GM19328 (cell line): Measurements from ENCODE around the gene TMPRSS3.

ENCODE experiments used
- ATAC-seq: cut with Tn5 transposase; IDR thresholded peaks from one replicate; pipeline ENCODE4 v1.9.1; 2021; ENCODE audit warnings: mild to moderate bottlenecking, moderate library complexity; ENCODE audit not compliant: unreplicated experiment

The TMPRSS3 gene

DNA sequence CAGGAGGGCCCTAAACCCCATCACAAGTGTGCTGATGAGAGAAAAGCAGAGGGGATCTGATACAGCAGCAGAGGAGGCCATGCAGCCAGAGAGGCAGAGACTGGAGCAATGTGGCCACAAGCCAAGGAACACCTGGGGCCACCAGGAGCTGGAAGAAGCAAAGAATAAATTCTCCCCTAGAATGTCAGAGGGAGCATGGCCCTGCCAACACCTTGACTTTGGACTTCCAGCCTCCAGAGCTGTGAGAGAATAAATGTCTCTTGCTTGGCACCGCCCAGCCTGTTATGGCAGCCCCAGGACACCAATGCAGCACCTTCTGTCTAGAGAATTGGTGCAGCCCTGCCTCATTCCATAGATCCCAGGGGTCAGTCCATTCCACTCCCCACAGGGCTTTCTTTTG, 33.2 kb upstream of the TMPRSS3 start:
- no peak for ATAC-seq

DNA sequence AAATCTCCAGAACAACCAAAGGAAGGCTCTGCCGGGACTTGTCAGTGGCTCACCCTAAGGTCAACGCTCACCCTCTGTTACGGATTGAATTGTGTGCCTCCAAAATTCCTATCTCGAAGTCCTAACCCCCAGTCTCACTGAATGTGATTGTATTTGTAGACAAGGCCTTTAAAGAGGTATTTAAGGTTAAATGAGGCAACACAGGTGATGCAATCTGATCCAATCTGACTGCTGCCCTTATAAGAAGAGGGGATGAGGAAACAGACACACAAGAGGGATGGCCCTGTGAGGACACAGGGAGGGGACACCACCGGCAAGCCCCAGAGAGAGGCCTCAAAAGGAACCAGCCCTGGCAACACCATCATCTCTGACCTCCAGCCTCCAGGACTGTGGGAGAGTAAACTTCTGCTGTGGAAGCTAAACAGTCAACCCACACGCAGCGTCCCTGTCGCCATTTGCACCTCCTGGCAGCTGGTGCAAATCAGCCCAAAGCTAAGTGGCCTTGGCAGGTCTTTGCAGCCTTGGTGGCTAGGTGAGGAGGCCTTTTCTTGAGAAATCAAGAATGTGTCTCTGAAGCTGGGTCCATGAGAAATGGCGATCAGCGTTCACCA, 32.1 kb upstream of the TMPRSS3 start:
- no peak for ATAC-seq

DNA sequence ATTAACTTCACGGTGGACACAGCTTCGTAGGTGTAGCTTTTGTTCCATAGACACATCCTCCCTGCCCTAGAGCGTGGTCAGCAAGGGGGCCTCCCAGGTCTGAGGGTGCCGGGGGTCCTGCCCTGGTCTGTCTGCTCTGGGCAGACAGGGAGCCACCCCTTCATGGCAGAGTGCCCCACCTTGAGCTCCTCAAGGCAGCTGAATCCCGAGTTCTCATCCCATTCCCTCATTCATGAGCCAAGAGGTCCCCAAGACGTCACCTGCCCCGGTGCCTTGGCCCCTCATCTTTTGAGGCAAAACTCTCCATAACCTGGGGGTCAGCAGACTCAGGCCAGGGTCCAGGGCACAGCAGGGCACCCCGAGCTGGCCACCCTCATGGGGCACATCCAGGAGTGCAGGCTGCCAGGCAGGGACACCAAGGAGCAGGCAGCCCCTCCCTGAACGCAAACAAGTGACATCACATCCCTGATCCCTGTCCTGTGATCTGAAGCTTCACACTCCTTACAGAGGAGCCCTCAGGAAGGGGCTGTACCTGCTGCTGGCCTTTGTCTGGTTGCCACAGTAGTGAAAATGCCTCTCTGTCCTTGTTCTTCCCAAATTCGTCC, 31.1 kb upstream of the TMPRSS3 start:
- no peak for ATAC-seq

DNA sequence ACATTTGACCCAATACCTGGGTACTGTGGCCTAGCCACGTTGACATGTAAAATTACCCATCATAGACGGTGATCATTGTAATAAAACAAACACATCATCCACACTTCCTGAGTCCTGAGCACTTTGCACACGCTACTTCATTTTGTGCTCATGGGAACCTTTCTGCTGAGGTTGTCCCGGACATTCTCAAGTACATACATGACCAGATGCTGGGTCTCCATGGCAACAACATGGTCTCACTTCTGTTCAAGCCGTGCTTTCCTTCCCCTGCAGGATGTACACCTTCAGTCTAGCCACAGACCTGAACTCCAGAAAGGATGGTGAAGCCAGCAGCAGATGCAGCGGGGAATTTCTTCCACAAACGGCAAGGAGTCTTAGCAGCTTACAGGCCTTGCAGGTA, 30.6 kb upstream of the TMPRSS3 start:
- ATAC-seq = no peak

DNA sequence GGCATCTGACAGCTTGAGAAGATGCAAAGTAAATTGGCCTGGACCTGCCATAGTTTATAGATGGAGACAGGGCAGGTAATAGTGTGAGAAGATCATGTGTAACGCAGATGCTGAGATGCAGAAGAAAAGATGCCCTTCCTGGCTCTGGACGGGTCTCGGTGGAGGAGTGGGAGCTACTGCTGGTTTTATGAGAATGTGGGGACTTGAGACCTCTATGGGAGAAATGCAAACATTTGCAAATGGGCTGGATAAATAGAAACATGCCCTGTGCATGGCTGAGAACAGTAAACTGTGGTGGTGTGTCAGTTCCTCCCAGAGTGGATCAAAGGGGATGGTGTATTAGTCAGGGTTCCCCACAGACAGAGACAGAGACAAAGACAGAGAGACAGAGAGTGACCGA, 29.7 kb upstream of the TMPRSS3 start:
- ATAC-seq = no peak

DNA sequence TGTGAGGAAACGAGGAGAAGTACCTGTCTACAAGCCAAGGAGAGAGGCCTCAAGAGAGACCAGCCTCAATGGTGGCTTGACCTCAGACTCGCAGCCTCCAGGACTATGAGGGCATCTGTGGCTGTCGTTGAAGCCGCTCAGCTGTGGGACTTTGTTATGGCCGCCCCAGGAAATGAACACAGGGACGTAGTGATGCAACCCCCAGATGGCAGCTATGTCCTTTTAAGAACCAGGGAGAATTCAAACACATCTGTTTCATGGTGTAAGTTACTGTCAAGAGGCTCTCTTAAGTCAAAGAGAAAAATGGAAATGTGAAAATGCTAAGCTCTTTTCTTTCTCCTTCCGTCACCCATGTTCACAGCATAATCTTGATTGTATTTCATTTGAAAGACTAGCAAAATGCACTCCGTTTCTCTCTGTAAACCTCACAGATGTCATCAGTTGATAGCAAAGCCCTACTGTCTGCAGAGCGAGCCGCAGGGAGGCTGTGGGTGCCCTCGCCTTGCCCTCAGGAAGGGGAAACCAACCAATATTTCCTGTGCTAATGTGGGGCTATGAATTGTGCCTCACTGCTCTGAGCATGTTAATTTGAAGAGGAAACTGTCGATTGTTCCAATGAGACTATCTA, 29.2 kb upstream of the TMPRSS3 start:
- ATAC-seq = no peak

DNA sequence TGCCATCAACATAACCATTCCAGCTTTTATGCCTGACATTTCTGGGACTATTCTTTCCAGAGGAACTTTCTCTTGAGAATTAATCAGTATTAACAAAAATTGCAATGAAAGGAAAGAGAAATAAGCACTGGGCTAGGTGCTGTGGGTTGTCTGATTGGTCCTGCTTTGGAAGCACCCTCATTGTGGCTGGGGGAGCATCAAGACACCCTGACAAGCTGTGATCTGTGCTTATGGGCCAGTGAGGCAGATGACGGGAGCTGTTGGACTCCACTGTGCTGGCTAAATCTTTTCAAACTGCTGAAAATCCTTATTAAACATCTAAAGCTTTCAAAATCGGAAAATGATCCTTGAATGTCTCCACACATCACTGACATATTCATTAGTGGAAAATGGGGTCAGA, 27.8 kb upstream of the TMPRSS3 start:
- ATAC-seq = no peak

DNA sequence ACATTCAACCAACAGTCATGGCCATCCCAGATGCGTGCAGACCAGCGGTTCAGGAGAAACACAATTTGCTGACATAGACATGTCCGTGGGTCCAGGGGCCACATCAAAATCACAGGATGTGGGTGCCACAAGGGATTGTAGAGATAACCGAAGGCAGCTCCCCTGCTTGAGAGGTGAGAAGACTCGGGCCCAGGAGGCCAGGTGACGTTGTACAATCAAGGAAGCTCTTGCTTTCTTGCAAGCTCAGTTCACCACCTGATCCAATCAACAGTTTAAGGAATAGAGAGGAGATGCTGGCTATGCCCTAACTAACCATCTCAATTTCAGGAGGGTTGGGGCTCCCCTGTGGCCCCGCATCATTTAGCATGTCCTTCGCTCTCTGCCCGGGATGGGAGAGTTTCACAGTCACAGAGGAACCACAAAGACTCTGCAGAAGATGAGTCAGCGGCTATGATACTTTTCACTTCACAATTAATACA, 27.4 kb upstream of the TMPRSS3 start:
- no peak for ATAC-seq

DNA sequence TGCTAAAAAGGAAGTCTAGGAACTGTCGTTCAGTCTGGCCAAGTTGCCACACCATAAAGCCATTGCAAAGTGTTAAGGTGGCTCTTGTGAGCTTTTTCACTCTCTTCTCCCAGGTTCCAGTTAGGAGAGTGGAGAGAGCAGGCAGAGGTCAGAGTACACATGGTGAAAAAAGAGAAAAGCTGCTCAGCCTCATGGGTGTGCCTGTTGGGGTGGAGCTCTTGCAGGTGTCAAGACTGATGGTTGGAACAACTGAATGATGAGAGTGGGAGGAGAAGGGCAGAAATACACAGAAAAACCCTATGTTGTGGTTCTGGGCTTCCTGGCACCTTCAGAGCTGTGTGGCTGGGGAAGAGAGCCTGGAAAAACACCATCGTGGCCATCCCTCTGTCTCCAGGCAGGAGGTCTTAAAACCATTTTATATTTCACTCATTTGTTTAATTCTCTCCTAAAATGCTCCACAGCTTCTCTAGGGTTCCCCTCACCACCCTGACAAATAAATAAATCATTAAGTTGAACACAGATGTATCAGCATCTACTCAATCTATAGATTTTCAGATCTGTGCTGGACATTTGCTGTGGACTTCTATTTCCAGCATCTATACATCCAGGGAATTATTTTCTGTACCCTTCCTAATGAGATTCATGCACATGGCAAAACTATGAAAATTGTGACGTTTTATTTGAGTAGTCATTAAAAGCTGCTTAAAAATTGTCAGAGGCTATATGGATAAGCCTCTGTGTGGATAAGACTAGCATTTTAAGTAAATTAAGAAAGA, 25.4 kb upstream of the TMPRSS3 start:
- ATAC-seq = no peak

DNA sequence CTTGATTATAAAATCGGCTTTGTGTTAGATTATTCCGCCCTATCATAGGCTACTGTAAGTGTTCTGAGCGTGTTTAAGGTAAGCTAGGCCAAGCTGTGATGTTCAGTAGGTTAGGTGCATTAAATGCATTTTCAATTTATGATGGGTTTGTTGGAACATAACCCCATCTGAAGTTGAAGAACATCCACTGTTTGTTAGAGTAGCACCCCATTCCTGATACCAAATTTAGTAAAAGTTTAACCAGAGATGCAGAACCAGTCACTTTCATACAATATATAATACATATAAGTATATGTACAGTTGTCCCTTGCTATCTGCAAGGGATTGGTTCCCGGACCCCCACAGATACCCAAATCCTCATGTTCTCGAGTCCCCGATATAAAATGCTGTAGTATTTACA, 24.0 kb upstream of the TMPRSS3 start:
- ATAC-seq = no peak

DNA sequence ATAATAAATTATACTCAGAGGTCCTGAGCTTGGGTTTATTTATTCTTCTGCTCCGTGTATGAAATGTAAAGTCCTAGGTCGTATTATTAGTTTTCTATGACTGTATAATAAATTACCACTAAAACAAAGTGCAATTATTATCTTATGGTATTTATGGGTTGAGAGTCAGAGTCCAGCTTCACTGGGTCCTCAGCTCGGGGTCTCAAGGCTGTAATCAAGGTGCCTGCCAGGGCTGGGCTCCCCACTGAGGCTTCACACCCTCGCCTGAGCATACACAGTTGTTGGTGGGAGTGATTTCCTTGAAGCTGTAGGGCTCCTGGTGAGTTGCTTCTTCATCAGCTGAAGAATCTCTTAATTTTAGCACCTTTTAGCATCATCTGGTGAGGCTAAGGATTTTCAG, 23.0 kb upstream of the TMPRSS3 start:
- no peak for ATAC-seq

DNA sequence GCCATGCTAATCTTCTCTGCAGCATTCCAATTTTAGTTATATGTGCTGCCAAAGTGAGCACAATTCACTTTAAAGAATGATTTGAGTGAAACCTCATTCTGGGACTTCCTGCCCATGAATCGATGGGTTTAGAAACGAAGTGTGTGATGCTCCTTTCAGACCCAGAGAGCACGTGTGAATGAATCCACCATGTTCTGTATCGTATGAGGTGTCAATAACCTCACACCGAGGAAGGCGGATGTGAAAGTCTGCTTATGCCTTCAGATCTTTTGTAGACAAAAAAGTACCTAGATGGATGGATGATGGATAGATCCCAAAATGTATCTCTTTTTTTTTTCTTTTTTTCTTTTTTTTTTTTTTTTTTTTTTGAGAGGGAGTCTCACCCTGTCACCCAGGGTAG, 21.7 kb upstream of the TMPRSS3 start:
- ATAC-seq = no peak

DNA sequence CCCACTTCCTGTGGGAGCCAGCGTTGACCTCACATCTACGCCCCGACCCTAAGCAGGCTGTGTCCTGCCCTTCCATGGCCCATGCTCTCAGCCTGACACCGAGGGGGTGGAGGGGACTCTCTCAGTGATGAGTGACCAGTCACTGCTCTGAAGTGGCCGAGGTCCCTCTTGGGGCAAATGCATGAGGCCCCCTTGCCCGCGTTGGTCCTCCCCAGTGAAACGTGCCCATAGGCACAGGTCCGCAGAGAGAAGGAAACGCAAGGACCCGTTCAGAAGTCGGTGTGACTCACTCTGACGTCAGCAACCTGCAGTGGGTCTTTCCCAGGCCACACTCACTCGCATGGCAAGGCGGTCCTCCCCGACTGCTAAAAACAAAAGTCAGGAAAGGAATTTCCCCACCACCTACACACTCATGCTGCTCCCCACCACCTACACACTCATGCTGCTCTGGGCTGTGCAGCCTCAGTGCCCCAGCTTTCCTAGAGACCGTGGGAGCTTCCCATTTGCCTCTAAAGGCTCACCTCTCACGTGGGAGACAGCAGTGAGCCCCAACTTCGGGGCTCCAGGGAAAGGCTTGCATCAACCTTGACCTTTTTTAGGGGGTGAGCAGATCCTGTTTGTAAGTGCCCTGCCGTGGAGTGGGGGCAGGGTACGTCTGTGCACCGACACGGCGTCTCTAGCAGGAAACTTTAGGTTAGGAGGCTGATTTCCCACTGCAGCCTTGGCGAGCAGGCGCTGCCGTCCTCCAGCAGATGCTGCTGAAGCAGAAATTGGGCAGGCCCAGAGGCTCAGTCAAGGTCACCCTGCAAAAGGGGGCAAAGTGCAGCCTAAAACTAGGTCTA, 19.3 kb upstream of the TMPRSS3 start:
- peak; percentile 72 for ATAC-seq

DNA sequence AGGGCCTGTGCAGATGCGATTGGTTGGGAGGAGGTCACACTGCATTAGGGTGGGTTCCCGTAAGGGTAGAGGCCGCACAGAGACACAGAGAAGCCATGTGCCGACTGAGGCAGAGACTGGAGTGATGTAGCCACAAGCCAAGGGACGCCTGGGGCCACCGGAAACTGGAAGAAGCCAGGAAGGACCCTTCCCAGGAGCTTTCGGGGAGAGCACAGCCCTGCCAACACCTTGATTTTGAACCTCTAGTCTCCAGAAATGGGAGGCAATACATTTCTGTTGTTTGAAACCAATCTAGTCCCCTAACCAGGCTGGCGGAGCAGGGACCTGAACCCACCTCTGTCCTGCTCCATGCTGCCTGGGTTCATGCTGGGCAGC, 18.7 kb upstream of the TMPRSS3 start:
- ATAC-seq = no peak

DNA sequence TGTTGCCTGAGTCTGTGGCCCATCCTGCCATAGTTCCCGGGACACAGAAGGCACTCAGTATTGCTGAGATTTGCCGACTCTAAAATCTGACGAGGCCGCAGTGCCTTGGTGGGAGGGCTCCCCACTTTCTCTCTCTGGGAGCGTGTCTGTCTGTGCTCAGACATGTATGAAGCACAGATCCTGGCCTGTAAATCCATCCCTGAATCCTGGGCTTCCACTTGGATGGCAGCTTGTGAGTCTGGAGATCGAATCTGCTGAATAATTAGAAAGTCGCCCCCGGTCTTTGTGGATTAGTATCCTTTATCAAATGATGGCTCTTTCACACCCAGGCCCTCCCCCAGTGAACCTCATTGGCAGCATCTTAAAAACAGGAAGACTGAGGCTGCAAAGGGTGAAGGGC, 18.2 kb upstream of the TMPRSS3 start:
- no peak for ATAC-seq

DNA sequence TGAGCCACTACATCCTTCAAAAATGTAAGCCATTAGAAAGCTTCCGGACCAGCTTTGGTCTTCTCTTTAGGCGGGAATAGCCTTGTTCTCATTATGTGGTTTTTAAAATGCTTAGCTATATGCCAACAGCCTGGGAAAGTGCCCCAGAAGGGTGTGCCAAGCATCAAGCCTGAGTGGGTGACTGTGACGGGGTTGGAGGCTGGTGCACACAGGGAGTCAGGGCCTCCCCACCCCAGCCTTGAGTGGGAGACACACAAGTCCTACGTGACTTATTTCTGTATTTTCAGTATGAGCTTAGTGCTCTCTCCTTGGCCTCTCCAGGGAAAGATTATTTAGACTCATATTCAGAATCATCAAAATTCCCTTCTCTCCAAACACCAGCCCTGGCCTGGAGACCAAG, 17.6 kb upstream of the TMPRSS3 start:
- no peak for ATAC-seq

DNA sequence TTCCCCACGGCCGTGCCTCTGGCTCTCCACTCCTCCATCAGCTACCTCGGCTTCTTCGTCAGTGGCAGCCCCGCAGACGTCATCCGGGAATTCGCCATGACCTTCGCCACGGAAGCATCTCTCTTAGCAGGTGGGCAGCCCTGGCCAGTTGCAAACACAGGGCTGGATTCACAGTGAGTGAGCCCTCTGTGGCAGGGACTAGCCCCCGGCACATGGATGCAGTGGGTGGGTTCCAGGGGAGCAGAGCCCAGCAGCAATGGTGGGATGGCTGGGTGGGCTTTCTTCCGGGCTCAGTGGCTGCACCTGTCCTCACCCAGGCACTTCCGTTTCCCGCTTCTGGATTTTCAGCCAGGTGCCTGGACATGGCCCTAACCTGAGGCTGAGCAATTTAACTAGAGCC, 17.2 kb upstream of the TMPRSS3 start:
- ATAC-seq = no peak

DNA sequence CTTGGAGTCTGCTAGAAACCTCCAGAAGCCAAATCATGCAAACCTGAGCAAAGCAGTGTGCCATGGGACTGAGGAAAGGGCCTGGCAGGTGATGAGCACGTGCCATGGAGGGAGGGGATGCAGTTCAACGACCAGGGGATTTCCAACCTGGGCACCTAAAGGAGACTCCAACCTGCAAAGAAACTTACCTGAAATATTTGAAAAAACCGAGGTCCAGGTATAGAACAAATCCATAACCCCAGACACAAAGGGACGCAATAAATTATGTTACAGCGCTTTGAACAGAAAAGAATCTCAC, 16.7 kb upstream of the TMPRSS3 start:
- no peak for ATAC-seq

DNA sequence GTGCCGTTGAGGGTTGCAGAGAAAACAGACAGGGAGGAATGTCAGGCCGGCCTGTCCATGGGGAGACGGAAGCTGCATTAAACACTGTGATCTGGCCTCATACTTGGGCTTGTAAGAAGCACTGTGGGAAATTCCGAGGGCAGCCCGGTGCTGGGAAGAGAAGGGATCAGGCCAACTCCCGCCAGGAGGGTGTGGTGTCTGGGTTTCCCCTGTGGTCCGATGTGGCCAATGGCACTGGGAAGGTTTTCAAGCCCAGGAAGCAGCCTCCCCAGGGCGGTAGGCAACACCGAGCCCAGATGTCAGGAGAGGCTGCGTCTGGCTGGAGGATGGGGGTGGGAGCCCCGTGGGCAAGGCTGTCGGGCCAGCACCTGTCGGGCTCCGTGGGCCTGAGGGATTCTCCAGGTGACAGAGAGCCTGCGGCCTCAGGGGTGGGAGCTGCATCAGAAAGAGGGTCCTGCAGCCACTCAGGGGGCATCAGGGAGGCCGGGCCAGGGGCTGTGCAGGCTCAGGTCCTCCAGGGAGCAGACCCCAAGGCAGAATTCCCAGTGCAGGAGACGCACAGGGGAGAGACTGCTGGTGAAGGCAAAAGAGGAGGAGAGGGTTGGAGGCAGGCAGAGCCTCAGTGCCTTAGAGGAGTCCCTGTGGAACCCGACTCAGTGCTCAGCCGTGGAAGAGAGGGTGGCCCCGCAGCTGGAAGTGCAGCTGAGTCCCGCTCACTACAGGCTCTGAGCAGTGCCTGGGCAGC, 16.2 kb upstream of the TMPRSS3 start:
- no peak for ATAC-seq

DNA sequence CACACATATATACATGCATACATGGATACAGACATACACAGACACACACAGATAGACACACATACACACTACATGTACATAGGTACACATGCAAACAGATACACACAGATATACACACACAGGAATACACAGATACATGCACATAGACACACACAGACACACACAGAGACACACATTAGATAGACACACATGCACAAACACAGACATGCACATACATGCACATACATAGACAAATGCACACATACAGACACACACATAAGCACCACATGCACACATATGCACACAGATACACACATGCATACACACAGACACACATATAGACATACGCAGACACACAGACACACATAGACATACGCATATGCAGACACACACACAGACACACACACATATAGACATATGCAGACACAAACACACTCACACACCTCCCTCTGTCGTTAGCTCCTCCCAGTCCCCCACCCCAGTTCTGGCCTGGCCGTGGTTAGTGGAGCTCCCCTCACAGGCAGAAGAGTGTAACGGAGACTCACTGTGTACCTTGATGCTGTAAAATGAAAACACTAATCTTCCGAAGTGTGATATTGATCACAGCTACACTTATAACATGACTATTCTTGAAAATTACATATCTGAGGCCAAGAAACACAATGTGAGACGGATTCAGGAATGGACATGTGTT, 15.5 kb upstream of the TMPRSS3 start:
- ATAC-seq = no peak
